ENCODE measurements around the gene C1orf159.

C1orf159 gene

DNA sequence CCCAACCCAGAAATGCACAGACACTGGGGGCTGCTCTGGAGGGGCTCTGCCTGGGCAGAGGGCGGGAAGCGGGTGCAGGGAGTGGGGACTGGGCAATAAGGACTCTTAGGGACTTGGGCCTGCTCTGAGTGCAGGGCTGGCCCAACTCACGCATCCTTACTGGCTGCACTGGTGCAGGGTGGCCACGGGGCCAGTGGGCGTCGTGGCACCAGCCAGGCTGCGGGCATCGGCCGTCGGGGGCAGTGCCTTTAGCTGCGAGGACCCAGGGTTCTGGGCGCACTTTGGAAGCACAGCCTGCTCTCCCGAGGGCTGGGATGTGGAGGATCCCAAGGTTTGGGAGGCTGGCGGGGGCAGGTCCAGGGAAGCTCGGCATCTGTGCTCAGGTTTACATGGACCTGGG lies 30.7 kb upstream of the C1orf159 start (continued):
- no peak for TF ChIP-seq ZNF2 (tag by site-specific recombination; IDR thresholded peaks at IDR 0.05)
- TF ChIP-seq GFI1B (tag by site-specific recombination; IDR thresholded peaks at IDR 0.05) = no peak

DNA sequence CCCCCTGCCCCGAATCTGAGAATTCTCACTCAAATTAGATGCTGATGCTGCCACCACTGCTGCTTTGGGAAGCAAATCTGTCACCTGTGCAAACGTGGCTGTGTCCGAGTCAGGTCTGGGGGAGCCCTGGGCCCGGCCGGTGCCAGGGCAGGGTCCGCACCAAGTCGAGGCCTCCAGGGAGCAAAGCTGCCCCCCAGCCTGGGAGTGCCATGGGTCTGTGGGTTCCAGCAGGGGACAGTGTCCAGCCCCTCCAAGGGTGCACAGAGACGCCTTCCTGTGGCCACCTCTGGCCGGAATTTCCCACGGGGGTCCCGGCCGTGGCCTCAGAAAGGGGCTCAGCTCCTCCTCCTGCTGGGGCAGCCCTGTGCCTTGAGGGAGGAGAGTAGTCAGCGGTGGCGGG lies 30.1 kb upstream of the C1orf159 start:
- CTCF ChIA-PET = no interaction called here
- Histone ChIP-seq H3K36me3 (ENCODE audit: control insufficient read depth in 2 of 2, insufficient read depth in 1 of 2, low read length in 2 of 2) (no peaks in the 10 kb centered on the region), H3K27ac (ENCODE audit: extremely low read depth, low read depth, low read length) (no peak overlapping the region), H3K9me3 (ENCODE audit: control insufficient read depth, insufficient read depth, low read depth, low read length) (no peaks in the 10 kb centered on the region), H3K4me1 (ENCODE audit: control insufficient read depth, insufficient read depth, low read length) (no peaks in the 10 kb centered on the region), H3K4me3 (ENCODE audit: low read depth, low read length) (no peak overlapping the region)
- no peak for TF ChIP-seq ZNF202 (tag by site-specific recombination; IDR thresholded peaks at IDR 0.05; ENCODE audit: borderline replicate concordance)
- no peak for TF ChIP-seq ZNF585B (tag by site-specific recombination; IDR thresholded peaks at IDR 0.05)
- no peak for TF ChIP-seq ZNF843 (tag by site-specific recombination; IDR thresholded peaks at IDR 0.05)
- no peak for TF ChIP-seq SCRT2 (tag by site-specific recombination; IDR thresholded peaks at IDR 0.05)
- TF ChIP-seq, protein P1, sequence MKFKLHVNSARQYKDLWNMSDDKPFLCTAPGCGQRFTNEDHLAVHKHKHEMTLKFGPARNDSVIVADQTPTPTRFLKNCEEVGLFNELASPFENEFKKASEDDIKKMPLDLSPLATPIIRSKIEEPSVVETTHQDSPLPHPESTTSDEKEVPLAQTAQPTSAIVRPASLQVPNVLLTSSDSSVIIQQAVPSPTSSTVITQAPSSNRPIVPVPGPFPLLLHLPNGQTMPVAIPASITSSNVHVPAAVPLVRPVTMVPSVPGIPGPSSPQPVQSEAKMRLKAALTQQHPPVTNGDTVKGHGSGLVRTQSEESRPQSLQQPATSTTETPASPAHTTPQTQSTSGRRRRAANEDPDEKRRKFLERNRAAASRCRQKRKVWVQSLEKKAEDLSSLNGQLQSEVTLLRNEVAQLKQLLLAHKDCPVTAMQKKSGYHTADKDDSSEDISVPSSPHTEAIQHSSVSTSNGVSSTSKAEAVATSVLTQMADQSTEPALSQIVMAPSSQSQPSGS (tag by site-specific recombination; IDR thresholded peaks at IDR 0.05; ENCODE audit: low read depth) = no peak
- TF ChIP-seq ZNF292 (tag by site-specific recombination; IDR thresholded peaks at IDR 0.05; ENCODE audit: borderline replicate concordance, low read depth) = no peak
- TF ChIP-seq ZNF404 (tag by site-specific recombination; IDR thresholded peaks at IDR 0.05) = no peak
- TF ChIP-seq ZNF366 (tag by site-specific recombination; conservative IDR thresholded peaks at IDR 0.05) = no peak
- TF ChIP-seq ZNF792 (tag by site-specific recombination; IDR thresholded peaks at IDR 0.05) = no peak
- TF ChIP-seq ZNF701 (tag by site-specific recombination; IDR thresholded peaks at IDR 0.05) = no peak
- TF ChIP-seq, protein P2, sequence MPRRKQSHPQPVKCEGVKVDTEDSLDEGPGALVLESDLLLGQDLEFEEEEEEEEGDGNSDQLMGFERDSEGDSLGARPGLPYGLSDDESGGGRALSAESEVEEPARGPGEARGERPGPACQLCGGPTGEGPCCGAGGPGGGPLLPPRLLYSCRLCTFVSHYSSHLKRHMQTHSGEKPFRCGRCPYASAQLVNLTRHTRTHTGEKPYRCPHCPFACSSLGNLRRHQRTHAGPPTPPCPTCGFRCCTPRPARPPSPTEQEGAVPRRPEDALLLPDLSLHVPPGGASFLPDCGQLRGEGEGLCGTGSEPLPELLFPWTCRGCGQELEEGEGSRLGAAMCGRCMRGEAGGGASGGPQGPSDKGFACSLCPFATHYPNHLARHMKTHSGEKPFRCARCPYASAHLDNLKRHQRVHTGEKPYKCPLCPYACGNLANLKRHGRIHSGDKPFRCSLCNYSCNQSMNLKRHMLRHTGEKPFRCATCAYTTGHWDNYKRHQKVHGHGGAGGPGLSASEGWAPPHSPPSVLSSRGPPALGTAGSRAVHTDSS (tag by site-specific recombination; IDR thresholded peaks at IDR 0.05) = no peak
- no peak for TF ChIP-seq ZNF473 (tag by site-specific recombination; IDR thresholded peaks at IDR 0.05)
- no peak for TF ChIP-seq ZNF16 (tag by site-specific recombination; IDR thresholded peaks at IDR 0.05; ENCODE audit: low read depth)
- TF ChIP-seq, protein P3, sequence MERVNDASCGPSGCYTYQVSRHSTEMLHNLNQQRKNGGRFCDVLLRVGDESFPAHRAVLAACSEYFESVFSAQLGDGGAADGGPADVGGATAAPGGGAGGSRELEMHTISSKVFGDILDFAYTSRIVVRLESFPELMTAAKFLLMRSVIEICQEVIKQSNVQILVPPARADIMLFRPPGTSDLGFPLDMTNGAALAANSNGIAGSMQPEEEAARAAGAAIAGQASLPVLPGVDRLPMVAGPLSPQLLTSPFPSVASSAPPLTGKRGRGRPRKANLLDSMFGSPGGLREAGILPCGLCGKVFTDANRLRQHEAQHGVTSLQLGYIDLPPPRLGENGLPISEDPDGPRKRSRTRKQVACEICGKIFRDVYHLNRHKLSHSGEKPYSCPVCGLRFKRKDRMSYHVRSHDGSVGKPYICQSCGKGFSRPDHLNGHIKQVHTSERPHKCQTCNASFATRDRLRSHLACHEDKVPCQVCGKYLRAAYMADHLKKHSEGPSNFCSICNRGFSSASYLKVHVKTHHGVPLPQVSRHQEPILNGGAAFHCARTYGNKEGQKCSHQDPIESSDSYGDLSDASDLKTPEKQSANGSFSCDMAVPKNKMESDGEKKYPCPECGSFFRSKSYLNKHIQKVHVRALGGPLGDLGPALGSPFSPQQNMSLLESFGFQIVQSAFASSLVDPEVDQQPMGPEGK (tag by site-specific recombination; IDR thresholded peaks at IDR 0.05) = no peak
- TF ChIP-seq ZNF2 (tag by site-specific recombination; IDR thresholded peaks at IDR 0.05) = no peak
- TF ChIP-seq, protein P4, sequence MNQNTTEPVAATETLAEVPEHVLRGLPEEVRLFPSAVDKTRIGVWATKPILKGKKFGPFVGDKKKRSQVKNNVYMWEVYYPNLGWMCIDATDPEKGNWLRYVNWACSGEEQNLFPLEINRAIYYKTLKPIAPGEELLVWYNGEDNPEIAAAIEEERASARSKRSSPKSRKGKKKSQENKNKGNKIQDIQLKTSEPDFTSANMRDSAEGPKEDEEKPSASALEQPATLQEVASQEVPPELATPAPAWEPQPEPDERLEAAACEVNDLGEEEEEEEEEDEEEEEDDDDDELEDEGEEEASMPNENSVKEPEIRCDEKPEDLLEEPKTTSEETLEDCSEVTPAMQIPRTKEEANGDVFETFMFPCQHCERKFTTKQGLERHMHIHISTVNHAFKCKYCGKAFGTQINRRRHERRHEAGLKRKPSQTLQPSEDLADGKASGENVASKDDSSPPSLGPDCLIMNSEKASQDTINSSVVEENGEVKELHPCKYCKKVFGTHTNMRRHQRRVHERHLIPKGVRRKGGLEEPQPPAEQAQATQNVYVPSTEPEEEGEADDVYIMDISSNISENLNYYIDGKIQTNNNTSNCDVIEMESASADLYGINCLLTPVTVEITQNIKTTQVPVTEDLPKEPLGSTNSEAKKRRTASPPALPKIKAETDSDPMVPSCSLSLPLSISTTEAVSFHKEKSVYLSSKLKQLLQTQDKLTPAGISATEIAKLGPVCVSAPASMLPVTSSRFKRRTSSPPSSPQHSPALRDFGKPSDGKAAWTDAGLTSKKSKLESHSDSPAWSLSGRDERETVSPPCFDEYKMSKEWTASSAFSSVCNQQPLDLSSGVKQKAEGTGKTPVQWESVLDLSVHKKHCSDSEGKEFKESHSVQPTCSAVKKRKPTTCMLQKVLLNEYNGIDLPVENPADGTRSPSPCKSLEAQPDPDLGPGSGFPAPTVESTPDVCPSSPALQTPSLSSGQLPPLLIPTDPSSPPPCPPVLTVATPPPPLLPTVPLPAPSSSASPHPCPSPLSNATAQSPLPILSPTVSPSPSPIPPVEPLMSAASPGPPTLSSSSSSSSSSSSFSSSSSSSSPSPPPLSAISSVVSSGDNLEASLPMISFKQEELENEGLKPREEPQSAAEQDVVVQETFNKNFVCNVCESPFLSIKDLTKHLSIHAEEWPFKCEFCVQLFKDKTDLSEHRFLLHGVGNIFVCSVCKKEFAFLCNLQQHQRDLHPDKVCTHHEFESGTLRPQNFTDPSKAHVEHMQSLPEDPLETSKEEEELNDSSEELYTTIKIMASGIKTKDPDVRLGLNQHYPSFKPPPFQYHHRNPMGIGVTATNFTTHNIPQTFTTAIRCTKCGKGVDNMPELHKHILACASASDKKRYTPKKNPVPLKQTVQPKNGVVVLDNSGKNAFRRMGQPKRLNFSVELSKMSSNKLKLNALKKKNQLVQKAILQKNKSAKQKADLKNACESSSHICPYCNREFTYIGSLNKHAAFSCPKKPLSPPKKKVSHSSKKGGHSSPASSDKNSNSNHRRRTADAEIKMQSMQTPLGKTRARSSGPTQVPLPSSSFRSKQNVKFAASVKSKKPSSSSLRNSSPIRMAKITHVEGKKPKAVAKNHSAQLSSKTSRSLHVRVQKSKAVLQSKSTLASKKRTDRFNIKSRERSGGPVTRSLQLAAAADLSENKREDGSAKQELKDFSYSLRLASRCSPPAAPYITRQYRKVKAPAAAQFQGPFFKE (tag by site-specific recombination; IDR thresholded peaks at IDR 0.05; ENCODE audit: borderline replicate concordance) = no peak
- TF ChIP-seq ZBTB1 (tag by site-specific recombination; IDR thresholded peaks at IDR 0.05) = no peak
- TF ChIP-seq, protein P5, sequence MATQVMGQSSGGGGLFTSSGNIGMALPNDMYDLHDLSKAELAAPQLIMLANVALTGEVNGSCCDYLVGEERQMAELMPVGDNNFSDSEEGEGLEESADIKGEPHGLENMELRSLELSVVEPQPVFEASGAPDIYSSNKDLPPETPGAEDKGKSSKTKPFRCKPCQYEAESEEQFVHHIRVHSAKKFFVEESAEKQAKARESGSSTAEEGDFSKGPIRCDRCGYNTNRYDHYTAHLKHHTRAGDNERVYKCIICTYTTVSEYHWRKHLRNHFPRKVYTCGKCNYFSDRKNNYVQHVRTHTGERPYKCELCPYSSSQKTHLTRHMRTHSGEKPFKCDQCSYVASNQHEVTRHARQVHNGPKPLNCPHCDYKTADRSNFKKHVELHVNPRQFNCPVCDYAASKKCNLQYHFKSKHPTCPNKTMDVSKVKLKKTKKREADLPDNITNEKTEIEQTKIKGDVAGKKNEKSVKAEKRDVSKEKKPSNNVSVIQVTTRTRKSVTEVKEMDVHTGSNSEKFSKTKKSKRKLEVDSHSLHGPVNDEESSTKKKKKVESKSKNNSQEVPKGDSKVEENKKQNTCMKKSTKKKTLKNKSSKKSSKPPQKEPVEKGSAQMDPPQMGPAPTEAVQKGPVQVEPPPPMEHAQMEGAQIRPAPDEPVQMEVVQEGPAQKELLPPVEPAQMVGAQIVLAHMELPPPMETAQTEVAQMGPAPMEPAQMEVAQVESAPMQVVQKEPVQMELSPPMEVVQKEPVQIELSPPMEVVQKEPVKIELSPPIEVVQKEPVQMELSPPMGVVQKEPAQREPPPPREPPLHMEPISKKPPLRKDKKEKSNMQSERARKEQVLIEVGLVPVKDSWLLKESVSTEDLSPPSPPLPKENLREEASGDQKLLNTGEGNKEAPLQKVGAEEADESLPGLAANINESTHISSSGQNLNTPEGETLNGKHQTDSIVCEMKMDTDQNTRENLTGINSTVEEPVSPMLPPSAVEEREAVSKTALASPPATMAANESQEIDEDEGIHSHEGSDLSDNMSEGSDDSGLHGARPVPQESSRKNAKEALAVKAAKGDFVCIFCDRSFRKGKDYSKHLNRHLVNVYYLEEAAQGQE (tag by site-specific recombination; IDR thresholded peaks at IDR 0.05) = no peak
- POLR2A ChIA-PET = no interaction called here
